ENCODE results near the gene HEATR5B.

Gene HEATR5B

DNA sequence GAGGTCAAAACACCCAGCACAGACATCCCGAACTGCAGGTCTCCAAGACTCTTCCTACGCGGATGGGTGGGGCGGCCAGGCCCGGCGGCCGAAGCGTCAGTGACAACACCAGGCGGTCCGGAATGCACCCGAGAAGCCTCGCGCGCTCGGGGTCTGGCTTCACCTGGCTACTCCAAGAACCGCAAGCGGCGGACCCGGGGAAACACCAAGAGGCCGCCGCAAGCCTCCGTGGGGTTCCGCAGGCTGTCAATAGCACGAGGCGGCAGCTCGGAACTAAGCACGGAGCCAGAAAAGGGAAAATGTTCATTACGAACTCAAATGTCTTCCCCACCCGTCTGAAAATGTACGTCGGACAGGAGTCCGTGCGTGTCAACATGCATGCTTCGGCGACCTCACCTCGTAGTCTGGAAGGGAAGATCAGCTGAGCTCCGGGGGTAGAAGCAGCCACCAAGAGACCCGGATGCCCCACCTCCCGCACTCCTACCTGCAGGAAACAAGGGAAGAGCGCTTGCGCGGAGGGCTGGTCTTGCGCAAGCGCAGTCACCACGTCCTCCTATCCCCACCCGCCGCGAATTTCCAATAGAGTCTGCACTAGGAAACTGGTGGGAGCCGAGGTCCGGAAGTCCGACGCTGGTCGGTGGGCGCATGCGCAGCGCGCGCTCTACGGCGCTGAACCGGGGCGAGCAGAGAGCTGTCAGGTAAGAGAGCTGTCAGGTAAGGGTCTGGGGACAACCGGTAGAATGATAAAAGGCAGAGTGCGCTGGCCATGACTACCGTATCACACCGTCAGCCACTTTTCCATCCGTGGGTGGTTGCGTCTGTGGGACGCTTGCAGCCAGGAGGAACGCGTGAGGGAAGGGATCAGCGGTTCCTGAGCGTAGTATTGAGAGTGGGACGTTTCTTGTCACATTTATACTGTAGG is at the start of gene HEATR5B, which contains the start of gene GPATCH11:
TSS of gene HEATR5B (minus strand) at position 500 of the 922 bp plus-strand sequence. CDS start 958 bp downstream, outside the sequence.
TSS of gene GPATCH11 (plus strand) at position 646 of the 922 bp plus-strand sequence. CDS start 3,864 bp downstream, outside the sequence.
- in situ Hi-C loops (cut with MboI; ENCODE audit: low sequenced_read_pairs): no loop called here

DNA sequence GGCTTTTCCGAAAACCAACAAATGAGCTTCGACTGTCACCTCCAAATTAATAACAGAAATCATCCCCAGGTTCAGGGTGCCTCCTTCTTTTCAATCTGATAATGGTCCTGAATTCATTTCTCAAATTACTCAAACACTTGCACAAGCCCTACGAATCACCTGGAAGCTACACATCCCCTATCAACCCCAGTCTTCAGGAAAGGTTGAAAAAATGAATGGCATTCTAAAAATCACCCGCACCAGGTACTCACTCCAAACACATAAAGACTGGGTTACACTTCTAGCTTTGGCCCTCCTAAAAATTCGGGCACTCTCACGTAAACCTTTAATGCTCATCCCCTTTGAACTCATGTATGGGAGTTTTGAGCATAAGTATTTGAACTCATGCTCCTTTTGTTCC is 48.7 kb upstream of the HEATR5B start:
- in situ Hi-C loops (cut with MboI; ENCODE audit: low sequenced_read_pairs): no loop called here

DNA sequence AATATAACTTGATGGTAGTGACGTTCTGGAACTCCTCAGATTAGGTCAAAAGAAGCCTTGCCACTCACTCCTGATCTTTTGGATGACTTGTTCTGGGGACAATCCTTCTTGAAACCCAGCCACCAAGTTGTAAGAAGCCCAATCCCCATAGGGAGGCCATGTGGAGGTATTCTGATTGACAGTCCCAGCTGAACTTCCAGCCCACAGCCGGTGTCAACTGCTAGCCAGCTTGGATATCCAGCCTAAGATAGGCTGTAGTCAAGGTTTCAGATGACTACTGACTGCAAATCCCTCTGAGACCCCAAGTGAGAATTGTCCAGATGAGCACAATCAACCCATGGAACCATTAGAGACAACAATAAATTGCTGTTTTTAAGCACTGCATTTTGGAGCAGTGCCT is 41.2 kb upstream of the HEATR5B start:
- in situ Hi-C loops (cut with MboI; ENCODE audit: low sequenced_read_pairs): no loop called here

DNA sequence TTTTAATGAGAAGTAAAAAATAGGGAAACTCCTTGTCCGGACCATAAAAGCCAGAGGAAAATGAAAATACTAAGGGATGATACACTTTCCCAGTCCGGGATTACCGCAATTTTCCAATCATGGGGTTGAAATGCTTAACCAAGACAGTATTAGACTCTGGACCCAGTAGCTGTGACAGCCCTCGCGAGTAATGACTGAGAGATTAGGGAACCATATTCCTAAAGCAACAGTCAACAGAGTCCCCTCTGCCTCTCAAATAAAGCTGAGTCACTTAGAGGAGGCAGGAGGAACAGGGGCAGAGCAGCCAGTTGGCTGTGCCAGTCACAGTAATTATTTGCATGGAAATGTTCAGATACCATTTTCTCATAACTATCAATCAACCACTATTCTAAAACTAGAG is 35.0 kb upstream of the HEATR5B start:
- in situ Hi-C loops (cut with MboI; ENCODE audit: low sequenced_read_pairs): no loop called here

DNA sequence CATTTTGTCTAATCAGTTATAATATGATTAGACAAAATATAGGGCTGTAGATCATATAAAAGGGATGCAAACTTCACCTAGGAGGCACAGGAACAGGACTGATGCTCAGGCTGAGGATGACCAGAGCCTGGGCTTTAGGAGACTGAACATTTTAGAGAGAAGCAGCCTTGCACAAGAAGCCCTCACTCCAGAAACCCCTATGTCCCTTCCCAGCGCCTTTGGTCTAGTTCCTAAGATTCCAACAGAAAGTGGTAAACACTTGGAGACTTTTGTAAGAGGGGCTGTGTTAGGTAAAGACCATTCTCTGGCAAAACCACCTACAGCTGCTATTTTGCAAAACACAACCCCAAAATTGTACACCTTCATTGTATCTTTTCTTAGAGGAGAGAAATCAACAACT is 33.4 kb upstream of the HEATR5B start:
- in situ Hi-C loops (cut with MboI; ENCODE audit: low sequenced_read_pairs): no loop called here

DNA sequence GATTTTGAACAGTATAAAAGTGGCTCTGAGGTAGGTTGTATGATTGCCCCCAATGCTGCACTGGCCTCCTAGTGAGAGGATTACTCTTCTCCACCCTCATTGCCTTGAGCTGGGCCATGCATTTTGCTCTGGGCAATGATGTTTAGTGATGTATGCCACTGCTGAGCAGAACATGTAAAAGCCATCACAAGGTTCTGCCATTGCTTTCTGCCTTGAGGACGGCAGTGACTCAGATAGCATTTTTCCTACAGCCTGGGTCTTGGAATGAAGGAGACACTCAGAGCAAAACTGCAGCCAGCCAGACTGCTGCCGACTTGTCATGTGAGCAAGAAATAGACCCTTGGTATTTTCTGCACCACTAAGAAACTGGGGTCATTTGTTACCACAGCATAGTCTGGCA is 27.8 kb upstream of the HEATR5B start:
- in situ Hi-C loops (cut with MboI; ENCODE audit: low sequenced_read_pairs): no loop called here

DNA sequence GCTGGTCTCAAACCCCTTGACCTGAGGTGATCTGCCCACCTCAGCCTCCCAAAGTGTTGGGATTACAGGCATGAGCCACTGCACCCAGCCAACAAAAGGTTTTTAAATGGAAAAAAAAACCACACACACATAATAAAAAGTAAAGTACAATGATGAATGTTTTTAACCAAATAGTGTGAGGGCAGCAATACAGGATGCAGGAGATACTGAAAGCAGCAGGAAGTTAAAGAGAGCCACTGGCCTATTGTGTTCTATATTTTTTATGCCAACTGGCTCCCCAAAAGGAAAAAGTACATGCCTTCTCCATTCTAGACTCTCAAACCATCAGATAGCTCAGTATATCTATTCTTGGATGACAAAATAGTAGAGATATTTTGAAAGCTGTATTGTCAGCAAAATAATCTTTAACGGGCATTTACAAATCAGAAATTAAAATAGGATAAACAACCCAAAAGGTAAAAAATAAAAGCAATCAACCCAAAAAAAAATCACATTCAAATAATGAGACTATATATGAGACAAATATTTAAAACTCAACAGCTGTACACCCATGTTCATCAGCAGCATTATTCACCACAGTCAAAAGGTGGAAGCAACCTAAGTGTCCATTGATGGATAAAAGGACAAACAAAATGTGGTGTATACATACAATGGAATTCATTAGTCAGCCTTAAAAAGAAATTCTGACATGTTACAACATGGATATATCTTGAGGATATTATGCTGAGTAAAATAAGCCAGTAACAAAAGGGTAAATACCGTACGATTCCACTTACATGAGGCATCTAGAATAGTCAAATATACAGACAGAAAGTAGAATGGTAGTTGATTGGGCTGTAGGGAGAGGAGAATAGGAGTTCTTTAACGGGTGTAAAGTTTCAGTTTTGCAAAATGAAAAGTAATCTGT is 26.4 kb upstream of the HEATR5B start:
- in situ Hi-C loops (cut with MboI; ENCODE audit: low sequenced_read_pairs): no loop called here

DNA sequence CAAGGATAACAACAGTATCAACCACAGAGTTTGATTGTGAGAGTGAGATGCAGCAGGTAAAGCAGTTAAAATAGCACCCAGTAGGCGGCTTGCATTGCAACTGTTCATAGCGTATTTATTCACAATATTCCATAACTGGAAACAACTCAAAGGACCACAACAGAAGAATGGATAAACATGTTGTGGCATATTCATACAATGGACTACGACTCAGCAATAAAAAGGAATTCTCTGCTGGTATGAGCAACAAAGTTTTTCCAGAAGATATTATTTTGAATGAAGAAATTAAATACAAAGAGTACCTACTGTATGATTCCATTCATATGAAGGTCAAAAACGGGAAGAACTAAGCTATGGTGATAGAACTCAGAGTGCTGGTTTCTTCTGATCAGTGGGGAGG is 25.4 kb upstream of the HEATR5B start:
- in situ Hi-C loops (cut with MboI; ENCODE audit: low sequenced_read_pairs): no loop called here

DNA sequence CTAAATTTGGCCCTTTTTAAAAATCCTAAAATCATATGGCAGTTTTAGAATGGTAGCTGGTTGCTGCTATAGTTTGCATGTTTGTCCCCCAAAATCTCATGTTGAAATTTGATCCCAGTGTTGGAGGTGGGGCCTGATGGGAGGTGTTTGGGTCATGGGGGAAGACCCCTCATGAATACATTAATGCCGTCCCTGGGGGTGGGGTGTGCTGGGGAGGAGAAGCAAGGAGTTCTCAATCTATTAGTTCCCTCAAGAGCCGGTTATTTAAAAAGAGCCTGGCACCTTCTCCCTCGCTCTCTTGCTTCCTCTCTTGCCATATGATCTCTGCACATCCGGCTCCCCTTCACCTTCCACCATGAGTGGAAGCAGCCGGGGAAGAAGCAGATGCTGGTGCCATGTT is 21.0 kb upstream of the HEATR5B start:
- in situ Hi-C loops (cut with MboI; ENCODE audit: low sequenced_read_pairs): no loop called here

DNA sequence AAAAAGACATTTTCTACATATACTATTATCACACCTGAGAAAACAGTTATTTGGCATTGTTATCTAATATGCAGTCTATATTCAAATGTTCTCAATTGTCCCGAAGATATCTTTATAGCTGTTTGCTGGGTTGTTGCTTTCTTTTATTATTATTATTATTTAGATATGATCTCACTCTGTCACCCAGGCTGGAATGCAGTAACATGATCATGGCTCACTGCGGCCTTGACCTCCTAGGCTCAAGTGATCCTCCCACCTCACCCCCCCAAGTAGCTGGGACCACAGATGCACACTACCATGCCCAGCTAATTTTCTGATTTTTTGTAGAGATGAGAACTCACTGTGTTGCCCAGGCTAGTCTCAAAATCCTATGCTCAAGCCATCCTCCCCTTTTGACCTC is 20.0 kb upstream of the HEATR5B start:
- in situ Hi-C loops (cut with MboI; ENCODE audit: low sequenced_read_pairs): no loop called here

DNA sequence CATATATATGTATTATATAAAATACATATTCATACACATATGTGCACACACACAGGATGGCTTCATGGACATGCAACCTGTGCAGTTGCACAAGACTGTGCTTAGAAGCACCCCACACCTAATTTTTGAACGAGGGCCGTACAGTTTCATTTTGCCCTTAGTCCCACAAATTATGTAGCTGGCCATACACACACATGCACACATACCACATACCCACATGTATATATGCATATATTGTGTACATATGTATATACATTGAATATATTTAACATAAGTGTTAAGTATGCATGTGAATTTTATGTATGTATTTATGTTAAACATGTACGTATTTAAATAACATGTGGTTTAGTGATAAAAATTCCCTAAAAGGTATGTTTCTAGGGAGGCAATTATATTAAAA is 18.4 kb upstream of the HEATR5B start:
- in situ Hi-C loops (cut with MboI; ENCODE audit: low sequenced_read_pairs): no loop called here

DNA sequence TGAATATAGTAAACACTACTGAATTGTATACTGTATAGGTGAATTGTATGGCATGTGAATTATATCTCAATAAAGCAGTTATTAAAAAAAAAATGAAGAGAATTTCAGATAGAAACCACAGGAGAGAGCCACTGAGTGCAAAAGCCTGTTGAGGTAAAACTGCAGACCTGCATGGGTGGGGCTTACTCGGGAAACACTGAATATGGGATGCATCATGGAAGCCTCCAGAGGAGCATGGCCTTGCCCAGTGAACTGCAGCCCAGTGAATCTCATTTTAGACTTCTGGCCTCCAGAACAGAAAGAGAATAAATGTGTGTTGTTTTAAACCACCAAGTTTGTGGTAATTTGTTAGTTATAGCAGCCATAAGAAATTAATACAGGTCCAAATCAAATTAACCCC is 15.9 kb upstream of the HEATR5B start:
- in situ Hi-C loops (cut with MboI; ENCODE audit: low sequenced_read_pairs): no loop called here

DNA sequence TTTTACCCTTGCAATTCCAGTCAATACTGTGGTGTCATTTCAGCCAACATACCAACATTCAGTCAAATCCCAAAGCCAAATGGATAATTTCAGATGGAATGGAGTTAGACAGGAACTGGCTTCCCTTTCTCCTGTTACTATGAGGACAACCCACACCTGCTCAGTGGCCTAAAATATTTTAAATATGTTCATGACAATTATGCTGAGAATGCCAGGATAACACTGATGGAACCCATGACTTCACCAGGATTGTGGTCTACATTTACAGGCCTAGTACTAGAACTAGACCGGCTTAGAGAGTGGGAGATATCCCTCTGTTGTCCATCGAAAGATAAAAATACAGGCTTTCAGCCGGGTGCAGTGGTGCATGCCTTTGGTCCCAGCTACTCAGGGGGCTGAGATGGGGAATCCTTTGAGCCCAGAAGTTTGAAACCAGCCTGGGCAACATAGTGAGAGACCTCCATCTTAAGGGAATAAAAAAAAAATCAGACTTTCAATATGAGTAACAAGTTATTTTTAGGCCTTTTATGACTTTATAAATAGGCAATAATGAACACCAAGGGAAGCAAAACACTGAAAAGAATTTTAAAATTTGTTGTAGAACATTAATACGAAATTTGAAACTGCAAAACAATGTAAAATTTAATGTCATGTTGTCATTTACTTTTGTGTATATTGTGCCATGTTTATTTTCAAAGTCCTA is 14.4 kb upstream of the HEATR5B start:
- in situ Hi-C loops (cut with MboI; ENCODE audit: low sequenced_read_pairs): no loop called here

DNA sequence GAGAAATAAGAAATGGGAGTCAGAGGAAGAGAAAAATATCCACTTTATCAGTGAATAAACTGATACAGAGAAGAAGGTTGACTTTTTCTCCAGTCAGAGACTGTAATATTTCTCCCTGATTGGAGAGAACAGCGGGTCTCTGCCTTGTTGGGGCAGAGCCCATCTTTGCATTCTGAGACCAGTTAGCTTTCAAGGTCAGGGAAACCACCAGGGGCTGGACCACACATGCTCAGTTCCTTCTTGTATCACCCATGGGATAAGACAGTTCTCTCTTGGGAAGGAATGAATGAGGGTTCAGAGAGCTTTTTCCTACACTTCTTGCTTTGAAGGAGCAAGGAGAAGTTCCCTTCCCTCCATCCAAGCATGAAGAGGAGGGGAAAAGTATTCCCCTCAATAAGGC is 12.4 kb upstream of the HEATR5B start:
- in situ Hi-C loops (cut with MboI; ENCODE audit: low sequenced_read_pairs): no loop called here

DNA sequence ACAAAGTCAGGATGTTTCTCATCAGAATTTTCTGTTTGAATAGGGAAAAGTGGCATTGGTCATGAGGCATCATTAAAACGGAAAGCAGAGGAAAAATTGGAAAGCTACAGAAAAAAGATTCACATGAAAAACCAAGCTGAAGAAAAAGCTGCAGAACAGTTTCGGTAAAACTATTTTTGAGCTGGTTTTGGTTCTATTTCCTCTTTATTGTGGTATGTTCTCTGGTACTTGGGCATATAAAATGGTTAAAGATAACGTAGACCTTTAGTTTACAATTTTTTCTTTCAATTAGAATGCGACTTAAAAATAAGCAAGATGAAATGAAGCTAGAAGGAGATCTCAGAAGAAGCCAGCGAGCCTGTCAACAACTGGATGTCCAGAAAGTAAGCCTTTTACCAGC is 7.7 kb upstream of the HEATR5B start:
- in situ Hi-C loops (cut with MboI; ENCODE audit: low sequenced_read_pairs): no loop called here

DNA sequence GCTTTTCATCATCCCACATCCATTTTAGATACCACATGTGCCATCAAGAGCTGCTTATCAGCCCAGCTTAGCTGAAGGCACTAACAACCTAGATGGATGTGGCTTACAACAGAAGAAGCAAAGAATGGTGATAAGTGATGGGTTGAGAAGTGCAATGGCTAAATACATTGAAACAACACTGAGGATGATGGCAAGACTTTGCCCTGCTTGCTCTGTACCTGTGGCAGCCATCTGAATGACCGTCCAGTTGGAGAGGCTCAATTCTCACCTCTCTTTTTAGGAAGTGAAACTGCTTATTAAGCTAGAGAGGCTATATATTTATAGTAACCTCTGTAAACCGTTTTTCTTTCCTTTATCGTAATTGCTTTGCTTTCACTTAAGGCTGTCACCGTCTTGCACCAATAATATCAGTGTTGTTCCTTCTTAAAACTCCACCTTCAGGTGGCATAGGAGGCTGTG is 5.9 kb upstream of the HEATR5B start:
- in situ Hi-C loops (cut with MboI; ENCODE audit: low sequenced_read_pairs): no loop called here

DNA sequence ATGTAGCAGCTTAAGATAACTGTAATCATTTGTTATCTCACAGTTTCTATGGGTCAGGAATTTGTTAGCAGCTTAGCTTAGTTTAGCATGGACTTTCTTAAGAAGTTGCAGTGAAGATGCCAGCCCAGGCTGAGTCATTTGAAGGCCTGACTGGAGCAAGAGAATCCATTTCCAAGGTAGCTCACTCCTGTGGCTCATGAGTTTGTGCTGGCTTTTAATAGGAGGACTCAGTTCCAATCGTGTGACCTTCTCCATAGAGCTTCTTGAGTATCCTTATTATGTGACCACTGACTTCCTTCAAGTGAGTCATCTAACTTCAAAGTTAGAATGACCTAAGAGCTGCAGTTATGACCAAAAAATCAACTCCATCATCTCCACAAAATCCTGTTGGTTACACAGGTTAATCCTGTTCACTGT is 1.6 kb upstream of the HEATR5B start:
- in situ Hi-C loops (cut with MboI; ENCODE audit: low sequenced_read_pairs): no loop called here

DNA sequence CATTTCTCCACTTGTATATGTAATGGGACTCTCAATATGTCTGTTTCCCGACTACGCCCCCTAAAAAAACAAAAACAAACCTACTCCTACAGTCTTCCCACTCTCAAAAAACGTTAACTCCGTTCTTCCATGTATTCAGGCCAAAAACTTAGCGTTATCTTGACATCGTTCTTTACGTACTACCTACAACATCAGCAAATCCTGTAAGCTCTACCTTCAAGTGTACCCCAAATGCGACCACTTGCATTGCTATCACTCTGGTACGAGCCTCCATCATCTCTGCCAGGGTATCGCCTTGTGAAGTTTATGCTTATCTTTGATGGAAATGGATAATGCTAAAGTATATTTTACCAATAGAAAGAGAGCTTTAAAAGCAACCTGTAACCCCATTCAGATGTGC is 625 bp upstream of the HEATR5B start:
- in situ Hi-C loops (cut with MboI; ENCODE audit: low sequenced_read_pairs): no loop called here

DNA sequence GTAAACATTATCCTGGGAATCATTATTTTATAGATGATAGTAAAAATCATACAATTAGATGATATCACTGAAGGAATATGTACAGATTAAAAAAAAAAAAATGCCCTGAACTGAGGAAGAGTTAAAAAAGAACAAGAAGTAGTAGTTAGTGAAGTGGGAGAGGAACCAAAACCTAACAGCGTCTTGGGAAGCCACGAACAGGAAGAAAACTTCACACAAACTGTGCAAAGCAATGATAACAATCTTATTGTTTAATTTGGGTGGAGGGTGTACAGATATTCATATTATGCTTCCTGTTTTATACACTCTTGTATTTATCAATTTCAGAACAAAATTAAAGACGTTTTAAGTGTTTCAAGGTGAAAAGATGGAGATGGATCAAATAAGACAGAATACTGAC is 3.5 kb downstream of the HEATR5B start:
- in situ Hi-C loops (cut with MboI; ENCODE audit: low sequenced_read_pairs): no loop called here

DNA sequence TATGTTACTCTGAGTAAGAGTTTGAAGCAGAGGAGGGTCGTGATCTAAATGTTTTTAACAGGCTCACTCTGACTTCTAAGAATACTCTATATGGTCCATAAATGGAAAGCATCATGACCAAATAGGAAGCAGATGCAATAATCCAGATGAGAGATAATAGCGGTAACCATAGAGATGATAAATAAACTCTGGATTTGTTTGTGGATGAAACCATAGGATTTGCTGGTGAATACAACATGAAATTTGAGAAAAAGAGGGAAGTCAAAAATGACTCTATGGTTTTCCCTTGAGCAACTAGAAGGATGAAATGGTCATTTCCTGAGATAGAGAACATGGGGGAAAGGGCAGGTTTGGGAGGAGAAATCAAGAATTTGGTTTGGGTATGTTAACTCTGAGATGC is 3.9 kb downstream of the HEATR5B start:
- in situ Hi-C loops (cut with MboI; ENCODE audit: low sequenced_read_pairs): no loop called here

DNA sequence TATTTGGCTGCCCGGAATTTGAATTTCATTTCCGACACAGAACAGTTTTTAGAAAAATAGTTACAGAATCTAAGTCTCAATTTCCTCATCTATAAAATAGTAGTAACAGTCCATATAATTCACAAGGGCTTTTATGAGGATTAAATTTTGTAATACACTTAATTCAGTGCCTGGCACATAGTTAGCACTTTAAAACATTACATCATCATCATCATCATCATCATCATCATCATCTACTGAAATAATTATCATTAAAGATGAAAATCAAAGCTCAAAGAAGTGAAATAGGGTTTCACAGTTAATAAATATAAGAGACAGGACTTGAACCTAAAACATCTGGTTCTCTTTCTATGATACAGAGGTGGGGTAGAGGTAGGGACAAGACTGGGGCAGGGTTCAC is 13.2 kb downstream of the HEATR5B start:
- in situ Hi-C loops (cut with MboI; ENCODE audit: low sequenced_read_pairs): no loop called here

Data from hTERT RPE-1 (cell line).